ENCODE data around the gene DSCAM. TPM values are rescaled to one million over a fixed set of nuclear protein-coding genes. Genes with fewer than 3 reads are reported as not detected.

The DSCAM gene
- total and polyA plus RNA-seq, 2 experiments from 2014 or later: 0.07 TPM; not detected in 1

DNA sequence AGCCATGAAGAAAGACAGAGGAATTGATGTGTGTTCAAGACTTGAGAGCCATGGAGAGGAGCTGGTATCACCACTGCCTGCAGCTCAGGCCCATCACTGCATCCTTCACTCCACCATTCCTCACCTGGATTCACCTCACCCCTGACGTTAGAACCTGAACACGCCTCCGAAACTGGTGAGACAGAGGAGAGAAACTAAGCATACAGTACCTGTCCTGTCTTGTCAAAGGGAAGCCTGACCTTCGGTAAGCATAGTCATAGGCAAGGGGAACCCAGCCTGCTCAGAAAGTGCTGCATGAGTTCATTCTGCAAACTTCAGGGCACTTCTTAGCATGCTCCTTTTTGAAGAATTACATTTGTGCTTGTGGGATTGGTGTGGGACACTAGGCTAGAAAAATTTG is 425.8 kb downstream of the DSCAM start:
- no peak overlapping the region for H2AFZ ChIP-seq
- Mint-ChIP-seq H3K36me3 (ENCODE audit: low read depth) (peaks cover 11% of the 10 kb centered on the region; the same call in 2 of the 3 replicates), H3K9me3 (peaks cover 73% of the 10 kb centered on the region), H3K4me1 (no peaks in the 10 kb centered on the region), H3K4me3 (no peak overlapping the region), H3K27ac (no peak overlapping the region), H3K27me3 (ENCODE audit: insufficient read depth, low read depth, poor library complexity) (no peaks in the 10 kb centered on the region)
- H3K4me2 ChIP-seq: no peak overlapping the region
- ATAC-seq: no peak
- TF ChIP-seq, protein P1, sequence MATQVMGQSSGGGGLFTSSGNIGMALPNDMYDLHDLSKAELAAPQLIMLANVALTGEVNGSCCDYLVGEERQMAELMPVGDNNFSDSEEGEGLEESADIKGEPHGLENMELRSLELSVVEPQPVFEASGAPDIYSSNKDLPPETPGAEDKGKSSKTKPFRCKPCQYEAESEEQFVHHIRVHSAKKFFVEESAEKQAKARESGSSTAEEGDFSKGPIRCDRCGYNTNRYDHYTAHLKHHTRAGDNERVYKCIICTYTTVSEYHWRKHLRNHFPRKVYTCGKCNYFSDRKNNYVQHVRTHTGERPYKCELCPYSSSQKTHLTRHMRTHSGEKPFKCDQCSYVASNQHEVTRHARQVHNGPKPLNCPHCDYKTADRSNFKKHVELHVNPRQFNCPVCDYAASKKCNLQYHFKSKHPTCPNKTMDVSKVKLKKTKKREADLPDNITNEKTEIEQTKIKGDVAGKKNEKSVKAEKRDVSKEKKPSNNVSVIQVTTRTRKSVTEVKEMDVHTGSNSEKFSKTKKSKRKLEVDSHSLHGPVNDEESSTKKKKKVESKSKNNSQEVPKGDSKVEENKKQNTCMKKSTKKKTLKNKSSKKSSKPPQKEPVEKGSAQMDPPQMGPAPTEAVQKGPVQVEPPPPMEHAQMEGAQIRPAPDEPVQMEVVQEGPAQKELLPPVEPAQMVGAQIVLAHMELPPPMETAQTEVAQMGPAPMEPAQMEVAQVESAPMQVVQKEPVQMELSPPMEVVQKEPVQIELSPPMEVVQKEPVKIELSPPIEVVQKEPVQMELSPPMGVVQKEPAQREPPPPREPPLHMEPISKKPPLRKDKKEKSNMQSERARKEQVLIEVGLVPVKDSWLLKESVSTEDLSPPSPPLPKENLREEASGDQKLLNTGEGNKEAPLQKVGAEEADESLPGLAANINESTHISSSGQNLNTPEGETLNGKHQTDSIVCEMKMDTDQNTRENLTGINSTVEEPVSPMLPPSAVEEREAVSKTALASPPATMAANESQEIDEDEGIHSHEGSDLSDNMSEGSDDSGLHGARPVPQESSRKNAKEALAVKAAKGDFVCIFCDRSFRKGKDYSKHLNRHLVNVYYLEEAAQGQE (IDR thresholded peaks at IDR 0.05; ENCODE audit: unreplicated experiment): no peak
- no peak overlapping the region for H3K4me3 ChIP-seq
- H3F3A ChIP-seq (replicated peaks; ENCODE audit: low read depth): no peaks in the 10 kb centered on the region
- no peaks in the 10 kb centered on the region for H3K79me2 ChIP-seq (replicated peaks; ENCODE audit: insufficient read depth)
- no peaks in the 10 kb centered on the region for H3K27me3 ChIP-seq (ENCODE audit: insufficient read depth)
- no peaks in the 10 kb centered on the region for H3K36me3 ChIP-seq (ENCODE audit: insufficient read depth)
- DNase-seq (ENCODE audit: low spot score): no peak
- H3K9me2 ChIP-seq (ENCODE audit: insufficient read depth): no peaks in the 10 kb centered on the region
- no peaks in the 10 kb centered on the region for H4K20me1 ChIP-seq (replicated peaks; ENCODE audit: insufficient read depth)
- no peaks in the 10 kb centered on the region for H3K4me1 ChIP-seq (ENCODE audit: insufficient read depth)
- H3K27ac ChIP-seq (ENCODE audit: low read depth): no peak overlapping the region

DNA sequence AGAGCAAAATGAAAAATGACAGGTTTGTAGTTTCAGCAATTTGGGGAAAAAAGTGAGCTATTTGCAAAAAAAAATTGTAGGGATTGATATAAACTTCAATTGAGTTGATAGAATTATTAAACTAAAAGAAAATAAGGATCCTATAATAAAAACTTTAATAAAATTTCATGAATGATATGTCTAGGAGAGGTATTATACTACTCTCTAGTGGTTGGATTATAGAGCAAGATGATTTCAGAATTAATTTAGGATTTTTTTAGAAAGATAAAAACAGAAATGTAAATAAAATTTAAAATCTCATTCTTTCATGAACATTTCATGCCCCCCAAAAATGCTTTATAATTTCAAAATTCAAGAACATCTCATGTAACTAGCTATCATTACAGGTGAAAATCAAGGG is 430.4 kb downstream of the DSCAM start:
- no peaks in the 10 kb centered on the region for H3F3A ChIP-seq (replicated peaks; ENCODE audit: low read depth)
- H3K4me1 ChIP-seq (ENCODE audit: insufficient read depth): no peaks in the 10 kb centered on the region
- Mint-ChIP-seq H3K4me1 (no peaks in the 10 kb centered on the region), H3K36me3 (ENCODE audit: low read depth) (peaks cover 14% of the 10 kb centered on the region; the same call in 2 of the 3 replicates), H3K27ac (no peak overlapping the region), H3K4me3 (no peak overlapping the region), H3K9me3 (peaks cover 83% of the 10 kb centered on the region), H3K27me3 (ENCODE audit: insufficient read depth, low read depth, poor library complexity) (no peaks in the 10 kb centered on the region)
- no peaks in the 10 kb centered on the region for H4K20me1 ChIP-seq (replicated peaks; ENCODE audit: insufficient read depth)
- no peaks in the 10 kb centered on the region for H3K27me3 ChIP-seq (ENCODE audit: insufficient read depth)
- H3K79me2 ChIP-seq (replicated peaks; ENCODE audit: insufficient read depth): no peaks in the 10 kb centered on the region
- H3K36me3 ChIP-seq (ENCODE audit: insufficient read depth): no peaks in the 10 kb centered on the region
- H3K4me2 ChIP-seq: no peak overlapping the region
- TF ChIP-seq POLR2AphosphoS5 (IDR thresholded peaks at IDR 0.05; ENCODE audit: low read depth) (no peak), EZH2 (IDR thresholded peaks at IDR 0.05; ENCODE audit: low read depth, unreplicated experiment) (no peak), JUNB (IDR thresholded peaks at IDR 0.05; ENCODE audit: unreplicated experiment) (no peak), ZNF331 (CRISPR knock-in tag; IDR thresholded peaks at IDR 0.05; ENCODE audit: low read depth) (no peak), EZH2phosphoT487 (IDR thresholded peaks at IDR 0.05; ENCODE audit: unreplicated experiment) (no peak), ZNF114 (CRISPR knock-in tag; IDR thresholded peaks at IDR 0.05) (no peak), STAT1 (IDR thresholded peaks at IDR 0.05; ENCODE audit: unreplicated experiment) (no peak)
- TF ChIP-seq, protein P1 (IDR thresholded peaks at IDR 0.05; ENCODE audit: unreplicated experiment): no peak
- H2AFZ ChIP-seq: no peak overlapping the region
- H3K4me3 ChIP-seq: no peak overlapping the region
- no peak for DNase-seq (ENCODE audit: low spot score)
- ATAC-seq: no peak
- H3K27ac ChIP-seq (ENCODE audit: low read depth): no peak overlapping the region
- H3K9me2 ChIP-seq (ENCODE audit: insufficient read depth): no peaks in the 10 kb centered on the region

Measured in GM23338 (cell line).